Muscle of leg (tissue), 11 donors: ENCODE data around the gene CTH. TPM values are rescaled to one million over a fixed set of nuclear protein-coding genes. Genes with fewer than 3 reads are reported as not detected.
"Not testable (repeated sequence)": the region's sequence is repeated elsewhere in the genome, so short reads cannot be mapped to it uniquely, and the experiment has no call there.

Source experiments
- DNase-seq: peaks from one replicate; pipeline ENCODE4 v3.0.0; 2013
- H3K27ac ChIP-seq: one replicate; pipeline ENCODE4 v1.5.1; 2013; ENCODE audit warnings: mild to moderate bottlenecking, low read length, control low read depth
- H3K27me3 ChIP-seq: one replicate; pipeline ENCODE4 v1.6.1; 2013; ENCODE audit warnings: low read length; ENCODE audit not compliant: control insufficient read depth, insufficient read depth
- H3K36me3 ChIP-seq: one replicate; pipeline ENCODE4 v1.6.1; 2013; ENCODE audit warnings: low read length; ENCODE audit not compliant: control insufficient read depth, insufficient read depth
- H3K4me1 ChIP-seq: one replicate; pipeline ENCODE4 v1.6.1; 2013; ENCODE audit warnings: low read length; ENCODE audit not compliant: control insufficient read depth, insufficient read depth
- H3K4me3 ChIP-seq: one replicate; pipeline ENCODE4 v1.5.1; 2013; ENCODE audit warnings: low read length, control low read depth
- H3K9me3 ChIP-seq: replicated peaks from 2 replicates; pipeline ENCODE4 v1.6.1; 2013; ENCODE audit warnings: low read depth, low read length; ENCODE audit not compliant: control insufficient read depth
- WGBS: methylation state at CpG from one replicate; pipeline ENCODE4 v1.1.5; 2013; ENCODE audit warnings: missing lambda C conversion rate; ENCODE audit not compliant: insufficient coverage; 5-methylcytosine and 5-hydroxymethylcytosine counted together
- polyA plus RNA-seq, 8 donors: library from polyadenylated mRNA; unstranded; fragments of 120-200 nt; gene quantifications; one replicate each; pipeline versions ENCODE4 v1.2.1 to v1.2.3, GENCODE V29; 2013; ENCODE audit warnings: inconsistent platforms in 1 of 8, low replicate concordance in 1 of 8; ENCODE audit not compliant: insufficient read length in 8 of 8, insufficient read depth in 1 of 8
- total RNA-seq: library from RNA; stranded (reverse); fragments of 120-200 nt; gene quantifications from one replicate; pipeline ENCODE4 v1.2.4, GENCODE V29; 2013

CTH gene
- total and polyA plus RNA-seq, 9 donors = 1.4 to 3.7 (median 2.2) TPM

- no CpG with 5 or more reads among the region's 1 CpG for WGBS
- no peaks in the 10 kb centered on the region for H3K27me3 ChIP-seq
- DNase-seq = no peak
- H3K9me3 ChIP-seq = no peaks in the 10 kb centered on the region
- no peak overlapping the region for H3K27ac ChIP-seq
- no peak overlapping the region for H3K4me3 ChIP-seq
- no peaks in the 10 kb centered on the region for H3K4me1 ChIP-seq
- H3K36me3 ChIP-seq = no peaks in the 10 kb centered on the region
These were observed 9.1 kb upstream of the CTH start for GRCh38 chr1:70401974-70402373.

- Histone ChIP-seq H3K36me3 (no peaks in the 10 kb centered on the region), H3K4me3 (no peak overlapping the region), H3K4me1 (no peaks in the 10 kb centered on the region), H3K27me3 (no peaks in the 10 kb centered on the region), H3K27ac (no peak overlapping the region), H3K9me3 (no peaks in the 10 kb centered on the region)
- no peak for DNase-seq
- WGBS = 33% methylated on average over 1 of the region's 2 CpGs
These were observed 7.3 kb upstream of the CTH start for GRCh38 chr1:70403759-70404158.

GRCh38 chr1:70405780-70406416, 5.2 kb upstream of the CTH start:
- H3K9me3 ChIP-seq = no peaks in the 10 kb centered on the region
- WGBS = 92% methylated on average over 2 of the region's 12 CpGs
- DNase-seq = no peak
- H3K4me1 ChIP-seq = peaks cover 2% of the 10 kb centered on the region
- H3K27ac ChIP-seq = no peak overlapping the region
- no peak overlapping the region for H3K4me3 ChIP-seq
- H3K36me3 ChIP-seq = no peaks in the 10 kb centered on the region
- H3K27me3 ChIP-seq = no peaks in the 10 kb centered on the region

- Histone ChIP-seq H3K4me1 (peaks cover 2% of the 10 kb centered on the region), H3K9me3 (no peaks in the 10 kb centered on the region), H3K4me3 (no peak overlapping the region), H3K27me3 (no peaks in the 10 kb centered on the region), H3K27ac (no peak overlapping the region), H3K36me3 (no peaks in the 10 kb centered on the region)
- no peak for DNase-seq
- no CpG with 5 or more reads among the region's 2 CpGs for WGBS
These were observed 1.9 kb upstream of the CTH start for GRCh38 chr1:70409136-70409535.

- 0% methylated on average over 9 of the region's 17 CpGs for WGBS
- DNase-seq = no peak
These were observed 334 bp downstream of the CTH start for GRCh38 chr1:70411360-70411844.

GRCh38 chr1:70415882-70416281, 4.8 kb downstream of the CTH start:
- no peak overlapping the region for H3K27ac ChIP-seq
- no peaks in the 10 kb centered on the region for H3K4me1 ChIP-seq
- H3K9me3 ChIP-seq = no peaks in the 10 kb centered on the region
- H3K4me3 ChIP-seq = no peak overlapping the region
- DNase-seq = no peak
- H3K27me3 ChIP-seq = no peaks in the 10 kb centered on the region
- WGBS = no CpG with 5 or more reads among the region's 4 CpGs
- no peaks in the 10 kb centered on the region for H3K36me3 ChIP-seq

More at GRCh38 chr1:70411360-70411844, 334 bp downstream of the CTH start:
- Histone ChIP-seq H3K9me3 (no peaks in the 10 kb centered on the region), H3K4me1 (peaks cover 2% of the 10 kb centered on the region), H3K27ac (peak overlapping the region; percentile 96), H3K4me3 (peak overlapping the region; percentile 87), H3K36me3 (no peaks in the 10 kb centered on the region), H3K27me3 (no peaks in the 10 kb centered on the region)

- H3K27ac ChIP-seq, H3K9me3 ChIP-seq, H3K27me3 ChIP-seq, DNase-seq, H3K36me3 ChIP-seq, H3K4me3 ChIP-seq, H3K4me1 ChIP-seq: not testable (repeated sequence)
- WGBS = no CpG with 5 or more reads among the region's 4 CpGs
These were observed 8.1 kb downstream of the CTH start for GRCh38 chr1:70418973-70419734.

GRCh38 chr1:70420320-70420719, 9.3 kb downstream of the CTH start:
- 86% methylated on average over 2 of the region's 4 CpGs for WGBS
- DNase-seq = no peak
- Histone ChIP-seq H3K4me1 (no peaks in the 10 kb centered on the region), H3K27me3 (no peaks in the 10 kb centered on the region), H3K36me3 (no peaks in the 10 kb centered on the region), H3K9me3 (no peaks in the 10 kb centered on the region), H3K27ac (no peak overlapping the region), H3K4me3 (no peak overlapping the region)

GRCh38 chr1:70426154-70427131, 15.4 kb downstream of the CTH start:
- Histone ChIP-seq H3K36me3 (peaks cover 6% of the 10 kb centered on the region), H3K4me1 (no peaks in the 10 kb centered on the region), H3K27me3 (no peaks in the 10 kb centered on the region), H3K4me3 (no peak overlapping the region), H3K27ac (no peak overlapping the region), H3K9me3 (no peaks in the 10 kb centered on the region)
- DNase-seq = no peak
- WGBS = 77% methylated on average over 2 of the region's 7 CpGs

- no peaks in the 10 kb centered on the region for H3K4me1 ChIP-seq
- WGBS = 50% methylated on average over 1 of the region's 3 CpGs
- H3K27me3 ChIP-seq = no peaks in the 10 kb centered on the region
- no peaks in the 10 kb centered on the region for H3K9me3 ChIP-seq
- no peak overlapping the region for H3K4me3 ChIP-seq
- H3K27ac ChIP-seq = no peak overlapping the region
- no peak for DNase-seq
- H3K36me3 ChIP-seq = peaks cover 6% of the 10 kb centered on the region
These were observed 16.9 kb downstream of the CTH start for GRCh38 chr1:70427976-70428375.
